ENCODE measurements around the gene SDF4. TPM values are rescaled to one million over a fixed set of nuclear protein-coding genes. Genes with fewer than 3 reads are reported as not detected.

The SDF4 gene
- total and polyA plus RNA-seq, 2 of the 13 experiments (the other 11 are each of a cell fraction or from before 2014, with no cell fraction given), result 80.8 to 107 TPM

GRCh38 chr1:1245817-1246576 is 14.2 kb upstream of the SDF4 start (continued):
- 0 out of 2 replicates have a peak, but pooled peaks have one; percentile 7 for TF ChIP-seq ZNF687 (CRISPR knock-in tag; IDR thresholded peaks at IDR 0.05)
- TF ChIP-seq ZNF280B (CRISPR knock-in tag; IDR thresholded peaks at IDR 0.05; ENCODE audit: borderline replicate concordance), result no peak

GRCh38 chr1:1245178-1245816 is 13.5 kb upstream of the SDF4 start:
- Histone ChIP-seq H2AFZ (ENCODE audit: low read length) (no peak overlapping the region), H3K36me3 (replicated peaks in 1 of 2; ENCODE audit: control insufficient read depth in 1 of 2, insufficient read depth in 2 of 2, low read length in 2 of 2) (no peaks in the 10 kb centered on the region), H3K27ac (ENCODE audit: extremely low read length, insufficient read depth, low read length) (no peak overlapping the region), H3K27me3 (ENCODE audit: control insufficient read depth in 1 of 2, insufficient read depth in 2 of 2, low read length in 2 of 2) (no peaks in the 10 kb centered on the region), H3K4me2 (ENCODE audit: low read depth, low read length) (no peak overlapping the region), H3K4me3 (replicated peaks in 1 of 3; ENCODE audit: insufficient read depth in 1 of 3, low read depth in 2 of 3, low read length in 3 of 3) (no peak overlapping the region), H4K20me1 (ENCODE audit: insufficient read depth, low read length) (no peaks in the 10 kb centered on the region), H3K9me3 (ENCODE audit: low read length) (no peaks in the 10 kb centered on the region), H3K79me2 (ENCODE audit: insufficient read depth, low read length) (no peaks in the 10 kb centered on the region), H3K4me1 (ENCODE audit: insufficient read depth, low read length) (peaks cover 17% of the 10 kb centered on the region), H3K9ac (ENCODE audit: insufficient read depth, low read depth, low read length) (no peak overlapping the region)
- in situ Hi-C loops (cut with HindIII; ENCODE audit: extremely low pct_ligation_motif_present, low pct_unique_long_range_greater_than_20kb) (no loop called here), intact Hi-C loops (cut with micrococcal nuclease; ENCODE audit: unreplicated experiment) (no loop called here)
- peak; percentile 23 for DNase-seq (ENCODE audit: low spot score)
- FAIRE-seq, result no peak
- peak; percentile 8 for TF ChIP-seq AGO1 (IDR thresholded peaks at IDR 0.05; ENCODE audit: low read depth, low read length, poor library complexity, severe bottlenecking)
- TF ChIP-seq ZNF629 (CRISPR knock-in tag; conservative IDR thresholded peaks at IDR 0.05), result peak; percentile 81
- TF ChIP-seq, protein P1, sequence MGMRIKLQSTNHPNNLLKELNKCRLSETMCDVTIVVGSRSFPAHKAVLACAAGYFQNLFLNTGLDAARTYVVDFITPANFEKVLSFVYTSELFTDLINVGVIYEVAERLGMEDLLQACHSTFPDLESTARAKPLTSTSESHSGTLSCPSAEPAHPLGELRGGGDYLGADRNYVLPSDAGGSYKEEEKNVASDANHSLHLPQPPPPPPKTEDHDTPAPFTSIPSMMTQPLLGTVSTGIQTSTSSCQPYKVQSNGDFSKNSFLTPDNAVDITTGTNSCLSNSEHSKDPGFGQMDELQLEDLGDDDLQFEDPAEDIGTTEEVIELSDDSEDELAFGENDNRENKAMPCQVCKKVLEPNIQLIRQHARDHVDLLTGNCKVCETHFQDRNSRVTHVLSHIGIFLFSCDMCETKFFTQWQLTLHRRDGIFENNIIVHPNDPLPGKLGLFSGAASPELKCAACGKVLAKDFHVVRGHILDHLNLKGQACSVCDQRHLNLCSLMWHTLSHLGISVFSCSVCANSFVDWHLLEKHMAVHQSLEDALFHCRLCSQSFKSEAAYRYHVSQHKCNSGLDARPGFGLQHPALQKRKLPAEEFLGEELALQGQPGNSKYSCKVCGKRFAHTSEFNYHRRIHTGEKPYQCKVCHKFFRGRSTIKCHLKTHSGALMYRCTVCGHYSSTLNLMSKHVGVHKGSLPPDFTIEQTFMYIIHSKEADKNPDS (CRISPR knock-in tag; IDR thresholded peaks at IDR 0.05), result no peak
- TF ChIP-seq ZNF687 (CRISPR knock-in tag; IDR thresholded peaks at IDR 0.05), result 0 out of 2 replicates have a peak, but pooled peaks have one; percentile 7
- no peak for TF ChIP-seq PITX1 (CRISPR knock-in tag; IDR thresholded peaks at IDR 0.05)
- TF ChIP-seq ZNF589 (CRISPR knock-in tag; conservative IDR thresholded peaks at IDR 0.05), result no peak
- CTCF ChIA-PET (ENCODE audit: low intra/inter-chr PET ratio, low total read pairs), result no interaction called here
- no TSS peak for BruUV-seq (replicated peaks)
- peak; percentile 22 for ATAC-seq
- POLR2A ChIA-PET, result no interaction called here
- WGBS (ENCODE audit: low lambda C conversion rate), result 47% methylated on average over 6 of the region's 23 CpGs
